ENCODE results near the gene VWA1.

VWA1 gene

DNA sequence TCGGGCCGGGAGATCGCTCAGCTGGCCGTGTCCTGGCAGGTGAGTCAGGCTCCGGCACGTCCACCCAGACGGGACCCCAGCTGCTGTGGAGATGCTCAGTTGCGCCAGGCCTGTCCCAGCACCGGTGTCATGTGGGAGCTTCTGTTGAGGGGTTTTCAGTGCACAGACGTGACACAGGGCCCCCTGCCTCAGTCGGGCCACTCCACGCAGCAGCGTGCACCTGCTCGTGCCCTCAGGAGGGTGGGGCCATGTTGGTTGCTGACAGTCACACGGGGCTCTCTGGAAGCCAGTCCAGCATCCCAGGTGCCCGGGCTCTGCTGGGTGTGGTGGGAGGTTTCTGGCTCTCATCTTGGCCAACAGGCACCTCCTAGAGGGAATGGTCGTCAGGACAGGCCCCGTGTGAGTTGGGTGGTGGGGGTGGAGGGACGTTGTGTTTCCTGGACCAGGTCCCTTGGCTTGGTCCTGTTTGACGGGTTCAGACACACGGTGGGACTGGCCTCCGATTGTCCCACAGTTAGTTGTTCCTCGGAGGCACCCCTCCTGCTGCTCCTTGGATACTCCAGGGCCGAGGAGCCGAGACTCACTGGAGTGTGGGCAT, 55.2 kb downstream of the VWA1 start:
- no peak for DNase-seq

DNA sequence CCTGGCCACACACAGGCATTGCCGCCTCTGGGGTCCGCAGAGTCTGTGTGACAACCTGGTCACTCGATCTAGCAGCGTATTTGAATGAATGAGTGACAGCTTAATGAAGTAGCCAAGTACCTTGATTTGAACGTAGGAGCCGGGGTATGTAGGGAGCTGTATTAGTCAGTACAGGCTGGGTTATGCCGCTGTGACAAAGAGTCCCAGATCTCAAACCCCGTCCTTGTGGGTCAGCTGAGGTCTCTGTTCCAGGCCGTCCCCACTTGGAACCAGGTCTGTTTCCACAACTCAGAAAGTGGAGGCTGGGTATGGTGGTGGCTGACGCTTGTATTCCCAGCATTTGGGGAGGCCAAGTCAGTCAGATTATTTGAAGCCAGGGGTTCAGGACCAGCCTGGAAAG, 56.1 kb downstream of the VWA1 start:
- no peak for DNase-seq
